Stimulated activated effector memory CD8-positive, alpha-beta T cell treated with anti-CD3 and anti-CD28 coated beads, Interleukin-12 subunit alpha, Interleukin-12 subunit beta, amount 100 ng/mL, for 72 hours (primary cell): ENCODE measurements around the gene CDK12.

Experiments used
- ATAC-seq: fragments of 150-1000 bp; cut with Tn5 transposase; 2 replicates; pipeline ENCODE4 v1.10.0; 2021
- DNase-seq, 2 donors: peaks; one replicate each; pipeline ENCODE4 v3.0.0; 2021 to 2022; ENCODE audit warnings: low spot score in 2 of 2
- H3K27ac Mint-ChIP-seq: one replicate; pipeline ENCODE4 v1.8.0; 2022; ENCODE audit warnings: mild to moderate bottlenecking, mixed read lengths
- H3K36me3 Mint-ChIP-seq: one replicate; pipeline ENCODE4 v1.8.0; 2022; ENCODE audit warnings: mild to moderate bottlenecking, mixed read lengths
- H3K4me1 Mint-ChIP-seq: one replicate; pipeline ENCODE4 v1.8.0; 2022; ENCODE audit warnings: mixed read lengths
- H3K4me3 Mint-ChIP-seq: one replicate; pipeline ENCODE4 v1.8.0; 2022; ENCODE audit warnings: mild to moderate bottlenecking, mixed read lengths
- H3K9me3 Mint-ChIP-seq: one replicate; pipeline ENCODE4 v1.8.0; 2022; ENCODE audit warnings: mixed read lengths

The CDK12 gene

GRCh38 chr17:39551879-39552278 is 90.6 kb downstream of the CDK12 start:
- Mint-ChIP-seq H3K4me3 (no peak overlapping the region), H3K9me3 (no peaks in the 10 kb centered on the region), H3K36me3 (peaks cover 55% of the 10 kb centered on the region), H3K4me1 (peaks cover 5% of the 10 kb centered on the region), H3K27ac (peak overlapping the region; percentile 43)
- no peak for DNase-seq
- no peak for ATAC-seq

DNA sequence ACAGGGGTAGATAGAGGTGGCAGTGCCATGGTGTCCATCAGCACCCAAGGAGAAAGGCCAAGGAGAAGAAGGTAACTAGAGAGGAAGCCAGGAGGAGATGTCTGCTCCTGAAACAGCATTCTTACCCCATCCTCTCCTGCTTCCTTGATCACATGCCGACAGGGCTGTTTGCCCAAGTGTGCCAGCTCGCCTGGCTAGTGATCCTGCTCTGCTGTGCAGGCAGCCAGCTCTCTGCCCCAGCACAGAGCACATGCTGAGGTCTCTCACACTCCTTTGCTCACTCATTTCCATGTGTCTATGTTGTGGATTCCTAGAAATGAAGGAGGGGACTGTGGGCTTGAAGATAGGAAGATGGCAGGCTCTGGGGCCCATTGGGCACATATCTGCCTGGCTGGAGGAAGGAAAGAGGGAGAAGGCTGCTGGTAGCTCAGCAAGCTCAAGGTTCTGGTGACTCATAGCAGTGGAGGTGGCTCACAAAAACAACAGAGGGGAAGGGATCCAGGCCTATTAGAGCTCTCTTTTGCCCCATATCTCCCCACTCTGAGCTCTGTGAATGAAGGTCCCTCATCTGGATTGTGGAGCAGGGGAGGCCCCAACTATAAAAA is 92.2 kb downstream of the CDK12 start:
- Mint-ChIP-seq H3K4me3 (no peak overlapping the region), H3K36me3 (peaks cover 50% of the 10 kb centered on the region)

DNA sequence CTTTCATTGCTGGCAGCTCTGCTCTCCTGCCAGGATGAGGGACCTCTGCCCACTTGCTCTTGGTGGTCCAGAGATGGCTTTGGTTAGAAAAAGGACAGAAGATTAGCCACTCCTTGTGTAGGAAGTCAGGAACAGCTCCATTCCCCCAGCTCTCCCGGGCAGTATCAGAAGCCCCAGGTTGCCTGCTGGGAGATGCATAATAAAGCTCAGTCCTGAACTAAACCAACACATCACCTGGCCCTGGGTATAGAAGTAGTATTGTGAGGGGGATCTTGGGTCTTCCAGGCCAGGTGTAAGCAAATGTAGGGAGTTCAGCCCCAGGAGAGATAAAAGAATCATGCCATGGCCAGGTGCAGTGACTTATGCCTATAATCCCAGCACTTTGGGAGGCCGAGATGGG is 94.1 kb downstream of the CDK12 start:
- H3K36me3 Mint-ChIP-seq, result peaks cover 56% of the 10 kb centered on the region
- no peaks in the 10 kb centered on the region for H3K9me3 Mint-ChIP-seq
- H3K27ac Mint-ChIP-seq, result no peak overlapping the region
- H3K4me1 Mint-ChIP-seq, result no peaks in the 10 kb centered on the region
- ATAC-seq (no peak), DNase-seq (no peak)
- no peak overlapping the region for H3K4me3 Mint-ChIP-seq

More for the DNA sequence above, 92.2 kb downstream of the CDK12 start:
- ATAC-seq (no peak), DNase-seq (no peak)
- Mint-ChIP-seq H3K4me1 (peaks cover 5% of the 10 kb centered on the region), H3K27ac (peak overlapping the region; percentile 18), H3K9me3 (no peaks in the 10 kb centered on the region)

- H3K4me1 Mint-ChIP-seq, result no peaks in the 10 kb centered on the region
- H3K4me3 Mint-ChIP-seq, result no peak overlapping the region
- ATAC-seq, result no peak
- DNase-seq, result no peak
- peaks cover 49% of the 10 kb centered on the region for H3K36me3 Mint-ChIP-seq
- peak overlapping the region; percentile 27 for H3K27ac Mint-ChIP-seq
- no peaks in the 10 kb centered on the region for H3K9me3 Mint-ChIP-seq
Measured at GRCh38 chr17:39556423-39556822, 95.1 kb downstream of the CDK12 start.

GRCh38 chr17:39562395-39562794 is 101.1 kb downstream of the CDK12 start:
- Mint-ChIP-seq H3K4me3 (no peak overlapping the region), H3K27ac (no peak overlapping the region), H3K36me3 (peaks cover 49% of the 10 kb centered on the region)

GRCh38 chr17:39562976-39563375 is 101.7 kb downstream of the CDK12 start:
- DNase-seq, result no peak
- Mint-ChIP-seq H3K9me3 (no peaks in the 10 kb centered on the region), H3K36me3 (peaks cover 53% of the 10 kb centered on the region), H3K4me1 (no peaks in the 10 kb centered on the region), H3K27ac (no peak overlapping the region), H3K4me3 (no peak overlapping the region)
- no peak for ATAC-seq

More at GRCh38 chr17:39562395-39562794, 101.1 kb downstream of the CDK12 start:
- ATAC-seq, result no peak
- DNase-seq, result no peak
- H3K4me1 Mint-ChIP-seq, result no peaks in the 10 kb centered on the region
- H3K9me3 Mint-ChIP-seq, result no peaks in the 10 kb centered on the region

- ATAC-seq (no peak), DNase-seq (no peak)
- Mint-ChIP-seq H3K4me3 (no peak overlapping the region), H3K27ac (no peak overlapping the region), H3K9me3 (no peaks in the 10 kb centered on the region), H3K36me3 (peaks cover 55% of the 10 kb centered on the region), H3K4me1 (no peaks in the 10 kb centered on the region)
Measured at GRCh38 chr17:39563476-39563875, 102.2 kb downstream of the CDK12 start.

GRCh38 chr17:39564211-39564848 is 103.0 kb downstream of the CDK12 start:
- ATAC-seq (no peak), DNase-seq (no peak)
- H3K9me3 Mint-ChIP-seq, result no peaks in the 10 kb centered on the region
- H3K4me1 Mint-ChIP-seq, result no peaks in the 10 kb centered on the region
- no peak overlapping the region for H3K4me3 Mint-ChIP-seq
- H3K27ac Mint-ChIP-seq, result no peak overlapping the region
- peaks cover 54% of the 10 kb centered on the region for H3K36me3 Mint-ChIP-seq

GRCh38 chr17:39566094-39566850 is 105.0 kb downstream of the CDK12 start:
- no peaks in the 10 kb centered on the region for H3K4me1 Mint-ChIP-seq
- DNase-seq, result no peak
- H3K36me3 Mint-ChIP-seq, result peaks cover 50% of the 10 kb centered on the region
- peaks cover 3% of the 10 kb centered on the region for H3K9me3 Mint-ChIP-seq
- H3K27ac Mint-ChIP-seq, result no peak overlapping the region
- ATAC-seq, result no peak
- H3K4me3 Mint-ChIP-seq, result no peak overlapping the region

DNA sequence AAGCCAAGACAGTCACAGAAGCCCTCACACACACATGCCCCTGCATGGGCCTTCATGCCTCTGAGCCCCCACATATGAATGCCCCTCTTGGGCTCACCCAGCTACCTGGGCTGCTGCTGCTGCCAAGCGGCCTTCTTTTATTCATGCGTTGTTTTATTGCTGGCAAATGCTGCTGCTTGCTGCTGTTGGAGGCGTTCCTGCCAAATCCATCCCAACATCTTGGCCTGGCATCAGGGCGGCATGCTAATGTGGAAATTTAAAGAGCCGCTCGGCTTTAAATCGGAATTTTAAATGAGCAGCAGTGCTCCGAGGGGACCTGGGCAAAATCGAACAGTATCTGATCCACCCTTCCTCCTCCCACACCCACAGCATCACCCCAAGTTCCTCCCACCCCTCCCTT is 107.4 kb downstream of the CDK12 start:
- H3K27ac Mint-ChIP-seq, result no peak overlapping the region
- no peak overlapping the region for H3K4me3 Mint-ChIP-seq
- peaks cover 7% of the 10 kb centered on the region for H3K9me3 Mint-ChIP-seq
- peaks cover under 1% of the 10 kb centered on the region for H3K4me1 Mint-ChIP-seq
- H3K36me3 Mint-ChIP-seq, result peaks cover 45% of the 10 kb centered on the region
- ATAC-seq (no peak), DNase-seq (no peak)

DNA sequence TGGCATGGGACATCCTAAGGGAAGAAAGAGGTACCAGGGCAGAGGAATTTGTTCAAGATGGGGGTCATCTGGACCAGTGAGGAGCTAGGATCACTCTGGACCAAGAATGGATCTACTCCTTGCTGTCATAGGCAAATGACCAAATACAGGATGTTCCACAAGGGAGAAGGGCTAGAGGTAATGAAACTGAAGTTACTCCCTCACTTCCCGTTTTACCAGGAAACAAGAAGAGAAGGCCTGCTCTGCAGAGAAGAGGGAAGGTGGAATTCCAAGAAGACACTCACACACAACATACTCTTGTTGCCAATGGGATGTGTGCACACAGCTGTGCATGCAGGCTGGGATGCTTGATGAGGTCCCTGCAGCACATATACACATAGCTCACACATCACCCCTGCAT is 107.8 kb downstream of the CDK12 start:
- Mint-ChIP-seq H3K27ac (no peak overlapping the region), H3K4me3 (no peak overlapping the region), H3K36me3 (peaks cover 48% of the 10 kb centered on the region), H3K4me1 (peaks cover 5% of the 10 kb centered on the region), H3K9me3 (peaks cover 7% of the 10 kb centered on the region)
- DNase-seq (no peak), ATAC-seq (no peak)

DNA sequence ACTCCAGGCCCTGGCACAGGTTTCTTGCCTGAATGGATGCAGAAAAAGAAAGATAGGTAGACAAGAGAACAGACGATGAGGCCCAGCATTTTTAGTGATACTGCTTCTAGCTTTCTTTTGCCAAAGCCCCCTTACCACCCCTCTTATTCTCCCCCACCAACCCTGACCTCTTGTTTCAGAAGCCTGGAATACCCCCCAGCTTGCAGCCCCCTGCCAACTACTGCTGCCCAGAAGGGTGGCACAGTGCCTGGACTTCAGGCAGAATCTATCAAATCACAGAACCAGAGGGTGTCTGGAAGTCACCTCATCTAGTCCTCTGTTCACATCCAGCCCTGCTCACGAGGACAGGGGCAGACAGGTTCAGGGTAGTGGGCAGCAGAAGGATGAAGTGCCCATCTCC is 110.8 kb downstream of the CDK12 start:
- peaks cover 6% of the 10 kb centered on the region for H3K4me1 Mint-ChIP-seq
- DNase-seq (no peak), ATAC-seq (no peak)
- peaks cover 7% of the 10 kb centered on the region for H3K9me3 Mint-ChIP-seq
- H3K36me3 Mint-ChIP-seq, result peaks cover 32% of the 10 kb centered on the region
- no peak overlapping the region for H3K4me3 Mint-ChIP-seq
- no peak overlapping the region for H3K27ac Mint-ChIP-seq

DNA sequence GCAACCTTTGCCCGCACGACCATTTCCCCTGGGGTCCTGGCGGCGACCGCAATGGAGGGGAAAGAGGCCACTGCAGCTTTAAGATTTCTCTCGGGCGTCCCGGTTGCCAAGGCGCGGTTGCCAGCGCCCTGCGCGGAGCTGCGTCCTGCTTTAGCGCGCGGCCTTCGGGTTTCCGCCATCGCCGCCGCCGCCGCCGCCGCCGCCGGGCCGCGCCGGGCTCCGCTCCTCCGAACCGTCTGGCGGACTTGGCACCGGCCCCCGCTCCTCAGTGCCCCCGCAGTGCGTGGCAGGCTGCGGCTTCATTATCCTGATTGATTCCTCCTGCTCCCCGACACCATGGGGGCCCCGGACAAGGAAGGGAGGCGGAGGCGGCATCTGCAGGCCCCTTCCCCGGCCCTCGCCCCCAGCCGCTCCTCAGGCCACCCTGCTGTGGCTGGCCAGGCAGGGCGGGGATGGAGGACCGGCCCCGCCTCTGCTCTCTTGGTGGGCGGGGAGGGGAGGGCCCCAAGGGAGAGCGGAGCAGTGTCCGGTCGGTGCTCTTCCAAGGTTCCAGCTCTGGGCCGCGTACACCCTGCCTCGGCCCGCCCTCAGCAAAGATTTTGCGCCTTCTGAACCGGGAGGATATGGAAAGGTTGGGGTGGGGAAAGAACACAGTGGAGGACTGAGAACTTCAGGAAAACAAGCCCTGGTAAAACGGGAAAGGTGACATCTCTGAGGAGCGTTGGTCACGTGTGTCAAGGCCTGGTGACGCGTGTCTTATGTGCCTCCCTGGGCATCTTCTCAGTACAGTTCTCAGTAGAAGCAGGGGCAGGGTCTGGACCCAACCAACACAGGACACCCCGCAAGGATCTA is 112.4 kb downstream of the CDK12 start:
- peak overlapping the region; percentile 65 for H3K4me3 Mint-ChIP-seq
- ATAC-seq (peak; percentile 68), DNase-seq (peak; percentile 11 to 56)
- H3K9me3 Mint-ChIP-seq, result peaks cover 7% of the 10 kb centered on the region
- H3K4me1 Mint-ChIP-seq, result peaks cover 6% of the 10 kb centered on the region
- H3K36me3 Mint-ChIP-seq, result peaks cover 21% of the 10 kb centered on the region
- no peak overlapping the region for H3K27ac Mint-ChIP-seq

- no peak overlapping the region for H3K27ac Mint-ChIP-seq
- peaks cover 5% of the 10 kb centered on the region for H3K9me3 Mint-ChIP-seq
- ATAC-seq, result peak; percentile 25
- no peak overlapping the region for H3K4me3 Mint-ChIP-seq
- peaks cover 10% of the 10 kb centered on the region for H3K36me3 Mint-ChIP-seq
- peaks cover 6% of the 10 kb centered on the region for H3K4me1 Mint-ChIP-seq
- no peak for DNase-seq
Measured at GRCh38 chr17:39576187-39576586, 114.9 kb downstream of the CDK12 start.

GRCh38 chr17:39578272-39578671 is 117.0 kb downstream of the CDK12 start:
- ATAC-seq, result no peak
- Mint-ChIP-seq H3K36me3 (peaks cover 4% of the 10 kb centered on the region), H3K4me3 (no peak overlapping the region), H3K27ac (no peak overlapping the region), H3K4me1 (peaks cover 6% of the 10 kb centered on the region), H3K9me3 (no peaks in the 10 kb centered on the region)
- no peak for DNase-seq
